Mammary epithelial cell (primary cell): Measurements from ENCODE around the gene POLL.

Experiments used
- EZH2 ChIP-seq: IDR thresholded peaks from 2 replicates; pipeline ENCODE4 v1.6.1; 2012; ENCODE audit warnings: low read length, inconsistent platforms, borderline replicate concordance
- TF ChIP-seq, protein P1 (sequence below), 2 donors: IDR thresholded peaks in 1 of 2; conservative IDR thresholded peaks in 1 of 2; 2 replicates each; pipeline ENCODE4 v1.5.1; 2011 to 2012; ENCODE audit warnings: inconsistent platforms in 2 of 2, low read length in 2 of 2, mild to moderate bottlenecking in 2 of 2, control low read depth in 1 of 2, low read depth in 1 of 2; ENCODE audit not compliant: insufficient read depth in 1 of 2; ENCODE audit errors: extremely low read depth in 1 of 2

GRCh38 chr10:101580486-101581399 lies 7.3 kb downstream of the POLL start:
- TF ChIP-seq, protein P1, sequence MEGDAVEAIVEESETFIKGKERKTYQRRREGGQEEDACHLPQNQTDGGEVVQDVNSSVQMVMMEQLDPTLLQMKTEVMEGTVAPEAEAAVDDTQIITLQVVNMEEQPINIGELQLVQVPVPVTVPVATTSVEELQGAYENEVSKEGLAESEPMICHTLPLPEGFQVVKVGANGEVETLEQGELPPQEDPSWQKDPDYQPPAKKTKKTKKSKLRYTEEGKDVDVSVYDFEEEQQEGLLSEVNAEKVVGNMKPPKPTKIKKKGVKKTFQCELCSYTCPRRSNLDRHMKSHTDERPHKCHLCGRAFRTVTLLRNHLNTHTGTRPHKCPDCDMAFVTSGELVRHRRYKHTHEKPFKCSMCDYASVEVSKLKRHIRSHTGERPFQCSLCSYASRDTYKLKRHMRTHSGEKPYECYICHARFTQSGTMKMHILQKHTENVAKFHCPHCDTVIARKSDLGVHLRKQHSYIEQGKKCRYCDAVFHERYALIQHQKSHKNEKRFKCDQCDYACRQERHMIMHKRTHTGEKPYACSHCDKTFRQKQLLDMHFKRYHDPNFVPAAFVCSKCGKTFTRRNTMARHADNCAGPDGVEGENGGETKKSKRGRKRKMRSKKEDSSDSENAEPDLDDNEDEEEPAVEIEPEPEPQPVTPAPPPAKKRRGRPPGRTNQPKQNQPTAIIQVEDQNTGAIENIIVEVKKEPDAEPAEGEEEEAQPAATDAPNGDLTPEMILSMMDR (conservative IDR thresholded peaks at IDR 0.05 in 1 of 2, IDR thresholded peaks at IDR 0.05 in 1 of 2; ENCODE audit: extremely low read depth in 1 of 2, insufficient read depth in 1 of 2, low read depth in 1 of 2, low read length in 2 of 2), result no peak
- TF ChIP-seq EZH2, result no peak
